GM12874 (cell line): ENCODE data around the gene BLCAP.

ENCODE experiments used
- CTCF ChIP-seq: IDR thresholded peaks from 2 replicates; pipeline ENCODE4 v1.5.1; 2011; ENCODE audit warnings: low read depth, mild to moderate bottlenecking, control low read depth, low read length, moderate library complexity; ENCODE audit not compliant: insufficient read depth

BLCAP gene

GRCh38 chr20:37511610-37512275 is 15.9 kb downstream of the BLCAP start:
- no peak for TF ChIP-seq CTCF

GRCh38 chr20:37510226-37510625 is 17.4 kb downstream of the BLCAP start:
- TF ChIP-seq CTCF = no peak

- no peak for TF ChIP-seq CTCF
Observed at GRCh38 chr20:37506152-37506725, 21.4 kb downstream of the BLCAP start.

- TF ChIP-seq CTCF = no peak
Observed at GRCh38 chr20:37505263-37506151, 22.2 kb downstream of the BLCAP start.

GRCh38 chr20:37504404-37505096 is 23.1 kb downstream of the BLCAP start:
- no peak for TF ChIP-seq CTCF

- no peak for TF ChIP-seq CTCF
Observed at GRCh38 chr20:37503256-37503927, 24.3 kb downstream of the BLCAP start.
